Measurements from ENCODE around the gene FPR2.
"Not testable (repeated sequence)": the region's sequence is repeated elsewhere in the genome, so short reads cannot be mapped to it uniquely, and the experiment has no call there.

FPR2 gene

GRCh38 chr19:51760697-51761356 lies at the start of gene FPR2:
FPR2 (plus strand) TSS chr19:51761180; CDS start chr19:51768659, 7,479 bp downstream.
- FAIRE-seq, result no peak

- no peak for FAIRE-seq
Observed at GRCh38 chr19:51711702-51712101, 49.3 kb upstream of the FPR2 start.

GRCh38 chr19:51712461-51713081 lies 48.4 kb upstream of the FPR2 start:
- no peak for FAIRE-seq

- no peak for FAIRE-seq
Observed at GRCh38 chr19:51713319-51714285, 47.4 kb upstream of the FPR2 start.

GRCh38 chr19:51714848-51715247 lies 46.1 kb upstream of the FPR2 start:
- FAIRE-seq, result no peak

GRCh38 chr19:51715850-51716249 lies 45.1 kb upstream of the FPR2 start:
- no peak for FAIRE-seq

- FAIRE-seq, result no peak
Observed at GRCh38 chr19:51716925-51717324, 44.1 kb upstream of the FPR2 start.

- FAIRE-seq, result no peak
Observed at GRCh38 chr19:51719251-51719988, 41.6 kb upstream of the FPR2 start.

- no peak for FAIRE-seq
Observed at GRCh38 chr19:51721905-51722304, 39.1 kb upstream of the FPR2 start.

- no peak for FAIRE-seq
Observed at GRCh38 chr19:51722492-51722891, 38.5 kb upstream of the FPR2 start.

GRCh38 chr19:51724543-51724942 lies 36.4 kb upstream of the FPR2 start:
- FAIRE-seq, result no peak

GRCh38 chr19:51726049-51726448 lies 34.9 kb upstream of the FPR2 start:
- FAIRE-seq, result no peak

- FAIRE-seq, result no peak
Observed at GRCh38 chr19:51727349-51727880, 33.6 kb upstream of the FPR2 start.

GRCh38 chr19:51729781-51730180 lies 31.2 kb upstream of the FPR2 start:
- no peak for FAIRE-seq

GRCh38 chr19:51733742-51734522 lies 27.0 kb upstream of the FPR2 start:
- FAIRE-seq, result no peak

GRCh38 chr19:51735759-51736449 lies 25.1 kb upstream of the FPR2 start:
- no peak for FAIRE-seq

GRCh38 chr19:51737389-51737788 lies 23.6 kb upstream of the FPR2 start:
- no peak for FAIRE-seq

GRCh38 chr19:51737924-51738323 lies 23.1 kb upstream of the FPR2 start:
- no peak for FAIRE-seq

GRCh38 chr19:51738523-51738922 lies 22.5 kb upstream of the FPR2 start:
- not testable (repeated sequence) for FAIRE-seq

GRCh38 chr19:51739466-51740213 lies 21.3 kb upstream of the FPR2 start:
- FAIRE-seq, result no peak

Data from G401.6 (cell line).